ENCODE measurements around the gene IFNA13.

GRCh38 chr9:21402386-21403251, 34.8 kb upstream of the IFNA13 start:
- TF ChIP-seq, protein P1, sequence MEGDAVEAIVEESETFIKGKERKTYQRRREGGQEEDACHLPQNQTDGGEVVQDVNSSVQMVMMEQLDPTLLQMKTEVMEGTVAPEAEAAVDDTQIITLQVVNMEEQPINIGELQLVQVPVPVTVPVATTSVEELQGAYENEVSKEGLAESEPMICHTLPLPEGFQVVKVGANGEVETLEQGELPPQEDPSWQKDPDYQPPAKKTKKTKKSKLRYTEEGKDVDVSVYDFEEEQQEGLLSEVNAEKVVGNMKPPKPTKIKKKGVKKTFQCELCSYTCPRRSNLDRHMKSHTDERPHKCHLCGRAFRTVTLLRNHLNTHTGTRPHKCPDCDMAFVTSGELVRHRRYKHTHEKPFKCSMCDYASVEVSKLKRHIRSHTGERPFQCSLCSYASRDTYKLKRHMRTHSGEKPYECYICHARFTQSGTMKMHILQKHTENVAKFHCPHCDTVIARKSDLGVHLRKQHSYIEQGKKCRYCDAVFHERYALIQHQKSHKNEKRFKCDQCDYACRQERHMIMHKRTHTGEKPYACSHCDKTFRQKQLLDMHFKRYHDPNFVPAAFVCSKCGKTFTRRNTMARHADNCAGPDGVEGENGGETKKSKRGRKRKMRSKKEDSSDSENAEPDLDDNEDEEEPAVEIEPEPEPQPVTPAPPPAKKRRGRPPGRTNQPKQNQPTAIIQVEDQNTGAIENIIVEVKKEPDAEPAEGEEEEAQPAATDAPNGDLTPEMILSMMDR (IDR thresholded peaks at IDR 0.05): no peak
- TF ChIP-seq POLR2AphosphoS5 (IDR thresholded peaks at IDR 0.05): no peak
